Stimulated activated naive B cell treated with anti-CD40 and anti-IgM and Interleukin-4, amounts not matched to agents 10 μg/mL and 1 μg/mL and 100 μg/mL, for 72 hours (primary cell): ENCODE results near the gene MTF2.

Experiments used
- ATAC-seq, 2 donors: fragments of 150-1000 bp; cut with Tn5 transposase; replicated peaks; 2 replicates each; pipeline ENCODE4 v1.10.0; 2021; ENCODE audit warnings: moderate library complexity in 1 of 2
- DNase-seq: peaks from one replicate; pipeline ENCODE4 v3.0.0; 2021
- H3K27ac Mint-ChIP-seq: one replicate; pipeline ENCODE4 v1.8.0; 2022; ENCODE audit warnings: mild to moderate bottlenecking, mixed read lengths
- H3K27me3 Mint-ChIP-seq, 2 donors: one replicate each; pipeline ENCODE4 v1.8.0; 2022; ENCODE audit warnings: mixed read lengths in 2 of 2
- H3K36me3 Mint-ChIP-seq, 2 donors: one replicate each; pipeline ENCODE4 v1.8.0; 2022; ENCODE audit warnings: mixed read lengths in 2 of 2, mild to moderate bottlenecking in 1 of 2
- H3K4me1 Mint-ChIP-seq, 2 donors: one replicate each; pipeline ENCODE4 v1.8.0; 2022; ENCODE audit warnings: mixed read lengths in 2 of 2, mild to moderate bottlenecking in 1 of 2
- H3K4me3 Mint-ChIP-seq, 2 donors: one replicate each; pipeline ENCODE4 v1.8.0; 2022; ENCODE audit warnings: mild to moderate bottlenecking in 2 of 2, mixed read lengths in 2 of 2, moderate library complexity in 1 of 2
- H3K9me3 Mint-ChIP-seq, 2 donors: one replicate each; pipeline ENCODE4 v1.8.0; 2022; ENCODE audit warnings: mixed read lengths in 2 of 2, mild to moderate bottlenecking in 1 of 2

MTF2 gene

GRCh38 chr1:93061895-93062792, 16.9 kb upstream of the MTF2 start:
- Mint-ChIP-seq H3K27ac (no peak overlapping the region), H3K36me3 (no peaks in the 10 kb centered on the region), H3K27me3 (peaks cover 7 to 8% of the 10 kb centered on the region in 2 donors), H3K9me3 (no peaks in the 10 kb centered on the region), H3K4me3 (no peak overlapping the region), H3K4me1 (peaks cover 2 to 4% of the 10 kb centered on the region in 2 donors)
- no peak for DNase-seq
- peak; percentile 93 to 94 for ATAC-seq

DNA sequence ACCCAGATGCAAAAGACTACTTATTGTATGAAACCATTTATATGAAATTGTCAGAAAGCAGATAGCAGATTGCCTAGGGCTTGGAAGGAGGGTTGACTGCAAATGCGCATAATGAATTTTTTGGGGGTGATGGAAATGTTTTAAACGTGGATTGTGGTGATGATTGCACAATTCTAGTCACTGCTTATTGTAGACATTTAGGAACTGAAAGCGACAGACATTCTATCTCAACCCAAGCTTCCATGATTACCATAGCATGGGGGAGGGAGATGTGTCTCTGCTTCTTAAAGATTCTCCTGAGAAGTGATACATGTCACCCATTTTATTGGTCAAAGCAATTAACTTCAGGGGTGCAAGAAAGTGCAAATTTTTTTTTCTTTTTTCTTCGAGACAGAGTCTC, 2.8 kb upstream of the MTF2 start:
- no peaks in the 10 kb centered on the region for H3K27me3 Mint-ChIP-seq
- DNase-seq, result no peak
- no peak overlapping the region for H3K27ac Mint-ChIP-seq
- no peak for ATAC-seq
- H3K36me3 Mint-ChIP-seq, result peaks cover 0 to 6% of the 10 kb centered on the region in 2 donors
- H3K9me3 Mint-ChIP-seq, result no peaks in the 10 kb centered on the region
- peaks cover 6 to 11% of the 10 kb centered on the region in 2 donors for H3K4me1 Mint-ChIP-seq
- no peak overlapping the region for H3K4me3 Mint-ChIP-seq

- DNase-seq (no peak), ATAC-seq (no peak)
- H3K27ac Mint-ChIP-seq, result peak overlapping the region; percentile 93
- peaks cover 5 to 12% of the 10 kb centered on the region in 2 donors for H3K36me3 Mint-ChIP-seq
- H3K27me3 Mint-ChIP-seq, result no peaks in the 10 kb centered on the region
- H3K4me3 Mint-ChIP-seq, result peak overlapping the region; percentile 86 to 93
- H3K9me3 Mint-ChIP-seq, result no peaks in the 10 kb centered on the region
- peaks cover 8 to 18% of the 10 kb centered on the region in 2 donors for H3K4me1 Mint-ChIP-seq
Measured at GRCh38 chr1:93078203-93078602, 880 bp upstream of the MTF2 start.

- no peak for ATAC-seq
- Mint-ChIP-seq H3K4me3 (peak overlapping the region; percentile 86 to 93), H3K27ac (peak overlapping the region; percentile 93), H3K36me3 (peaks cover 5 to 16% of the 10 kb centered on the region in 2 donors), H3K4me1 (peaks cover 9 to 21% of the 10 kb centered on the region in 2 donors), H3K9me3 (no peaks in the 10 kb centered on the region), H3K27me3 (no peaks in the 10 kb centered on the region)
- DNase-seq, result no peak
Measured at GRCh38 chr1:93078638-93078985, 471 bp upstream of the MTF2 start.

- H3K9me3 Mint-ChIP-seq, result no peaks in the 10 kb centered on the region
- H3K27ac Mint-ChIP-seq, result peak overlapping the region; percentile 93
- peak overlapping the region; percentile 86 to 93 for H3K4me3 Mint-ChIP-seq
- peak; percentile 0 to 6 for ATAC-seq
- DNase-seq, result no peak
- peaks cover 11 to 26% of the 10 kb centered on the region in 2 donors for H3K4me1 Mint-ChIP-seq
- peaks cover 13 to 25% of the 10 kb centered on the region in 2 donors for H3K36me3 Mint-ChIP-seq
- no peaks in the 10 kb centered on the region for H3K27me3 Mint-ChIP-seq
Measured at GRCh38 chr1:93079685-93080141, 630 bp downstream of the MTF2 start.

DNA sequence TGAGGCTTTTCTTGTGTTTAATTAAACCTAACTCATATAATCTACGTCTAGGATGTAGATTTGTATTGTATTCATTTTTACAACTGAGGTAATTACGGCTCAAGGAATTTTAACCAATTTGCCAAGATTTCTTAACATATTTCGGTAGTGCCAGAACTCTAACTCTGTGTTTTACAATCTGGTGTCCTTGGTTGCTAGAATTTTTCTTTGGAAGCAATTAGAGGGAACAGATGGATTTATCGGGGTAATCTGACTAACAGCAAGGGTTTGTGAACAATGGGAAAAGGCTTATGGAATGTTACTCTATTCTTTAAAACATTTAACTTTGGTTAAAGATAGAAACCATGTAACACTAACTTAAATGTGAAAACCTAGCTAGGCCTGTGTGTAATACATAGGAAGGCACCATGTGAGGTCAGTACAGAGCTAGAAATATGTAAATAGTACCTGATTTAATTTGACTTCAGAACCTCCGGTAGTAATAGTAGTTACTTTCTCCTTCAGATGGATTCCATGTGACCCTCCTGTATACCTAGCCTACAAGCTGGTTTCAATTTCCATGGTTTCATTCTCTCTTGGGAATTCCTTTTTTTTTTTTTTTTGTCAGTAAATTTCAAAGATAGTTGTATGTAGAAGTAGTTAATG, 1.2 kb downstream of the MTF2 start:
- DNase-seq, result no peak
- H3K27ac Mint-ChIP-seq, result peak overlapping the region; percentile 93
- peaks cover 13 to 25% of the 10 kb centered on the region in 2 donors for H3K36me3 Mint-ChIP-seq
- peak; percentile 58 to 64 for ATAC-seq
- no peaks in the 10 kb centered on the region for H3K27me3 Mint-ChIP-seq
- peaks cover 11 to 26% of the 10 kb centered on the region in 2 donors for H3K4me1 Mint-ChIP-seq
- no peaks in the 10 kb centered on the region for H3K9me3 Mint-ChIP-seq
- H3K4me3 Mint-ChIP-seq, result peak overlapping the region; percentile 86 to 93

GRCh38 chr1:93081716-93082115, 2.6 kb downstream of the MTF2 start:
- Mint-ChIP-seq H3K4me1 (peaks cover 14 to 40% of the 10 kb centered on the region in 2 donors), H3K4me3 (no peak overlapping the region), H3K9me3 (no peaks in the 10 kb centered on the region), H3K27me3 (no peaks in the 10 kb centered on the region), H3K36me3 (peaks cover 24 to 39% of the 10 kb centered on the region in 2 donors), H3K27ac (no peak overlapping the region)
- DNase-seq, result no peak
- no peak for ATAC-seq

GRCh38 chr1:93082313-93082712, 3.2 kb downstream of the MTF2 start:
- no peak overlapping the region for H3K4me3 Mint-ChIP-seq
- peaks cover 29 to 44% of the 10 kb centered on the region in 2 donors for H3K36me3 Mint-ChIP-seq
- H3K4me1 Mint-ChIP-seq, result peaks cover 14 to 44% of the 10 kb centered on the region in 2 donors
- no peak for ATAC-seq
- no peaks in the 10 kb centered on the region for H3K27me3 Mint-ChIP-seq
- H3K9me3 Mint-ChIP-seq, result no peaks in the 10 kb centered on the region
- DNase-seq, result no peak
- H3K27ac Mint-ChIP-seq, result no peak overlapping the region

- Mint-ChIP-seq H3K27me3 (no peaks in the 10 kb centered on the region), H3K9me3 (no peaks in the 10 kb centered on the region), H3K4me1 (peaks cover 11 to 41% of the 10 kb centered on the region in 2 donors), H3K27ac (no peak overlapping the region), H3K36me3 (peaks cover 29 to 44% of the 10 kb centered on the region in 2 donors), H3K4me3 (no peak overlapping the region)
- DNase-seq, result no peak
- no peak for ATAC-seq
Measured at GRCh38 chr1:93083979-93084378, 4.9 kb downstream of the MTF2 start.

GRCh38 chr1:93087532-93087931, 8.4 kb downstream of the MTF2 start:
- H3K36me3 Mint-ChIP-seq, result peaks cover 38 to 50% of the 10 kb centered on the region in 2 donors

DNA sequence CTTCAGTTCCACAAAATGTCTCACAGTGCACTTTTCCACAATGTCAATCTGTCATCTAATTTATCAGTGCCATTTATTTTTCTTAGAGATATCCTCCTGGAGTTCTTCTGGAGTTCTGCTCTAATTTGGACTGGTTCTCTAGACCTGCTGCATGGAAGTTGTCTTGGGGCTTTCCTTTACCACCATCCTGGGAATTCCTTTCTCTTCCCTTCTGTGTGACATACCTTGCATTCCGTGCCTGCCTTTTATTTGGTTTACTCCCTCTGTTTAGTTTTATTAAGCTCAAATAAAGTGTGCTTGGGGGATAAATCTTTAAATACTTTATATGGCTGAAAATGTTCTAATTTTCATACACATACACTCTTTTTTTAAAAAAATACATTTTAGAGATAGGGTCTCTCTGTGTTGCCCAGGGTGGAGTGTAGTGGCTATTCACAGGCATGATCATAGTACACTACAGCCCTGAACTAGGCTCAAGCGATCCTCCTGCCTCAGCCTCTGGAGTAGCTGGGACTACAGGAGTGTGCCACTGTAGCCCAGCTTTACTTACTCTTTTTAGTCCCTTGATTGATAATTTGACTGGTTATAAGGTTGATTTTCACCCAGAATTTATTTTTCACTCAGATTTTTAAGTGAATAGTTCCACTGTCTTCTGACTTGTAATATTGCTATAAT, 14.4 kb downstream of the MTF2 start:
- no peak for DNase-seq
- Mint-ChIP-seq H3K4me3 (no peak overlapping the region), H3K27me3 (no peaks in the 10 kb centered on the region), H3K4me1 (peaks cover 28 to 59% of the 10 kb centered on the region in 2 donors), H3K36me3 (peaks cover 20 to 32% of the 10 kb centered on the region in 2 donors), H3K27ac (no peak overlapping the region), H3K9me3 (peaks cover 0 to 4% of the 10 kb centered on the region in 2 donors)
- ATAC-seq, result no peak

More at GRCh38 chr1:93087532-93087931, 8.4 kb downstream of the MTF2 start:
- no peaks in the 10 kb centered on the region for H3K27me3 Mint-ChIP-seq
- H3K9me3 Mint-ChIP-seq, result no peaks in the 10 kb centered on the region
- peaks cover 14 to 49% of the 10 kb centered on the region in 2 donors for H3K4me1 Mint-ChIP-seq
- no peak for DNase-seq
- ATAC-seq, result peak in 1 of 2 donors; percentile 56
- no peak overlapping the region for H3K4me3 Mint-ChIP-seq
- no peak overlapping the region for H3K27ac Mint-ChIP-seq

GRCh38 chr1:93095804-93096585, 16.9 kb downstream of the MTF2 start:
- H3K36me3 Mint-ChIP-seq, result peaks cover 11 to 27% of the 10 kb centered on the region in 2 donors
- ATAC-seq, result no peak
- peak overlapping the region; percentile 88 for H3K27ac Mint-ChIP-seq
- H3K4me1 Mint-ChIP-seq, result peaks cover 37 to 71% of the 10 kb centered on the region in 2 donors
- peaks cover 0 to 4% of the 10 kb centered on the region in 2 donors for H3K9me3 Mint-ChIP-seq
- peak overlapping the region in 1 of 2 donors; percentile 1 for H3K4me3 Mint-ChIP-seq
- DNase-seq, result no peak
- no peaks in the 10 kb centered on the region for H3K27me3 Mint-ChIP-seq

- peaks cover 25 to 68% of the 10 kb centered on the region in 2 donors for H3K4me1 Mint-ChIP-seq
- ATAC-seq (no peak), DNase-seq (no peak)
- no peak overlapping the region for H3K27ac Mint-ChIP-seq
- peaks cover 26 to 54% of the 10 kb centered on the region in 2 donors for H3K36me3 Mint-ChIP-seq
- no peak overlapping the region for H3K4me3 Mint-ChIP-seq
- peaks cover 0 to 6% of the 10 kb centered on the region in 2 donors for H3K9me3 Mint-ChIP-seq
- no peaks in the 10 kb centered on the region for H3K27me3 Mint-ChIP-seq
Measured at GRCh38 chr1:93102142-93102541, 23.1 kb downstream of the MTF2 start.
